ENCODE measurements around the gene OPA1.

The OPA1 gene

GRCh38 chr3:193746832-193747231, 153.8 kb downstream of the OPA1 start:
- DNase-seq, result no peak

All from cortex of kidney (tissue), 1 donor.